Omental fat pad (tissue), 4 donors: Measurements from ENCODE around the gene ADAMTS17. TPM values are rescaled to one million over a fixed set of nuclear protein-coding genes. Genes with fewer than 3 reads are reported as not detected.

ENCODE experiments used
- ATAC-seq: fragments of 150-250 bp; one replicate; pipeline ENCODE4 v1.9.1; 2016; ENCODE audit warnings: mild to moderate bottlenecking, moderate library complexity; ENCODE audit not compliant: low FRiP score
- DNase-seq: peaks from one replicate; pipeline ENCODE4 v3.0.0-alpha.2; 2019; ENCODE audit warnings: low spot score
- total RNA-seq, 4 donors: library from RNA; depleted of rRNA; stranded (reverse); fragments of >200 nt; gene quantifications; one replicate each; pipeline ENCODE4 v1.1.0, GENCODE V29; 2016
- TF ChIP-seq, protein P1 (sequence below), 3 donors: fragments of 450-650 bp; IDR thresholded peaks; one replicate each; pipeline ENCODE4 v1.5.1; 2016 to 2017; ENCODE audit warnings: antibody characterized with exemption in 3 of 3, mild to moderate bottlenecking in 3 of 3, moderate library complexity in 2 of 3

ADAMTS17 gene
- total RNA-seq, 4 donors from 2014 or later: 1.6 to 10.7 (median 5.7) TPM

GRCh38 chr15:100285641-100286295 lies 56.0 kb downstream of the ADAMTS17 start:
- no peak for ATAC-seq
- TF ChIP-seq, protein P1, sequence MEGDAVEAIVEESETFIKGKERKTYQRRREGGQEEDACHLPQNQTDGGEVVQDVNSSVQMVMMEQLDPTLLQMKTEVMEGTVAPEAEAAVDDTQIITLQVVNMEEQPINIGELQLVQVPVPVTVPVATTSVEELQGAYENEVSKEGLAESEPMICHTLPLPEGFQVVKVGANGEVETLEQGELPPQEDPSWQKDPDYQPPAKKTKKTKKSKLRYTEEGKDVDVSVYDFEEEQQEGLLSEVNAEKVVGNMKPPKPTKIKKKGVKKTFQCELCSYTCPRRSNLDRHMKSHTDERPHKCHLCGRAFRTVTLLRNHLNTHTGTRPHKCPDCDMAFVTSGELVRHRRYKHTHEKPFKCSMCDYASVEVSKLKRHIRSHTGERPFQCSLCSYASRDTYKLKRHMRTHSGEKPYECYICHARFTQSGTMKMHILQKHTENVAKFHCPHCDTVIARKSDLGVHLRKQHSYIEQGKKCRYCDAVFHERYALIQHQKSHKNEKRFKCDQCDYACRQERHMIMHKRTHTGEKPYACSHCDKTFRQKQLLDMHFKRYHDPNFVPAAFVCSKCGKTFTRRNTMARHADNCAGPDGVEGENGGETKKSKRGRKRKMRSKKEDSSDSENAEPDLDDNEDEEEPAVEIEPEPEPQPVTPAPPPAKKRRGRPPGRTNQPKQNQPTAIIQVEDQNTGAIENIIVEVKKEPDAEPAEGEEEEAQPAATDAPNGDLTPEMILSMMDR (IDR thresholded peaks at IDR 0.05): no peak
- no peak for DNase-seq

DNA sequence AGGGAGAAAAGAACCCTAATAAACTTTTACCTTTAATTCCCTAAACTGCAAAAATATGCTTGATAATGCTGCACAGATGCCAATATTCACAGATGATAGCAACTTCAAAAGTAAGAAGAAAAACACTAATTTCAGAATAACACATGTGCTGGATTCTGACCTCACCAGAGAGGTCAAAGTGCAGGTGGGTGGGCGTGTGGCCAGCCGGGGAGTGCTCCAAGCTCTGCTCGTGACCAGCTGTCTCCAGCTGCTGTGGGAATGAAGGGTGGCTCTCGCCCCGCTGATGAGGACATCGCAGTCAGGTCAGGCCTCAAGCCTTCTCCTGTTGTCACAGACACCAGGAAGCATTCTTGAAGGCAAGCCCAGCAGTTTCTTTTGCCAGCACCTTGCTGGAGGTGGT lies 57.1 kb downstream of the ADAMTS17 start:
- no peak for DNase-seq

GRCh38 chr15:100284191-100284590 lies 57.6 kb downstream of the ADAMTS17 start:
- TF ChIP-seq, protein P1 (IDR thresholded peaks at IDR 0.05): no peak
- ATAC-seq (no peak), DNase-seq (no peak)

More for the DNA sequence above, 57.1 kb downstream of the ADAMTS17 start:
- ATAC-seq: no peak
- TF ChIP-seq, protein P1 (IDR thresholded peaks at IDR 0.05): no peak

- DNase-seq (no peak), ATAC-seq (no peak)
- TF ChIP-seq, protein P1 (IDR thresholded peaks at IDR 0.05): no peak
Observed at GRCh38 chr15:100281096-100281917, 60.5 kb downstream of the ADAMTS17 start.

GRCh38 chr15:100279849-100280248 lies 61.9 kb downstream of the ADAMTS17 start:
- TF ChIP-seq, protein P1 (IDR thresholded peaks at IDR 0.05): no peak
- ATAC-seq: no peak
- no peak for DNase-seq

DNA sequence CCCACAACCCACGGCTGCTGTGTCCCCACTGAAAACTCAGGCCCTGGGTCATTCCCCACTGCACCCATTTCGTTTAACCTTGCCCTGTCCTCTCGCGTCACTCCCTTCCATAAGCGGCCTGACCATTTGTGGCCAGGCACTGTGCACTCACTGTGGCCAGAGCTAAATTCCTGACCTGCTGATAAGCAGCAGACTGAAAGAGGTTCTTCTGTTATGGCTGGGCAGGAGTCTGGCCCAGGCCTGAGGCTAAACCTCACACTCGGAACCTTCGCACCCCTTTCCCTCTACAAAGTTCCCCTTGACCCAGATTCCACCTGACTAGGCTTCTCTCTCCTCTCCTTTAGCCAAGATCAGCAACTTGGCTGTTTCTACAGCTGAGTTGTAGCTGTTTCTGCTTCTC lies 62.3 kb downstream of the ADAMTS17 start:
- no peak for ATAC-seq
- no peak for DNase-seq
- TF ChIP-seq, protein P1 (IDR thresholded peaks at IDR 0.05): no peak
